GM13977 (cell line): ENCODE results near the gene GADD45GIP1.
"Not testable (repeated sequence)": the region's sequence is repeated elsewhere in the genome, so short reads cannot be mapped to it uniquely, and the experiment has no call there.

ENCODE experiments used
- DNase-seq: peaks from one replicate; pipeline ENCODE4 v3.0.0; 2012; ENCODE audit warnings: low spot score
- CTCF ChIP-seq: IDR thresholded peaks from 2 replicates; pipeline ENCODE4 v1.5.1; 2012; ENCODE audit warnings: mild to moderate bottlenecking, control low read depth; ENCODE audit not compliant: insufficient read depth; ENCODE audit errors: extremely low read depth, missing control alignments
- in situ Hi-C: fragments of 300-500 bp; cut with MboI; formaldehyde crosslinking; loops from one replicate; pipeline ENCODE4 v1.12.0; 2022; ENCODE audit warnings: low sequenced_read_pairs, low pct_unique_long_range_greater_than_20kb, mixed read lengths, inconsistent platforms; ENCODE audit not compliant: unreplicated experiment

The GADD45GIP1 gene

DNA sequence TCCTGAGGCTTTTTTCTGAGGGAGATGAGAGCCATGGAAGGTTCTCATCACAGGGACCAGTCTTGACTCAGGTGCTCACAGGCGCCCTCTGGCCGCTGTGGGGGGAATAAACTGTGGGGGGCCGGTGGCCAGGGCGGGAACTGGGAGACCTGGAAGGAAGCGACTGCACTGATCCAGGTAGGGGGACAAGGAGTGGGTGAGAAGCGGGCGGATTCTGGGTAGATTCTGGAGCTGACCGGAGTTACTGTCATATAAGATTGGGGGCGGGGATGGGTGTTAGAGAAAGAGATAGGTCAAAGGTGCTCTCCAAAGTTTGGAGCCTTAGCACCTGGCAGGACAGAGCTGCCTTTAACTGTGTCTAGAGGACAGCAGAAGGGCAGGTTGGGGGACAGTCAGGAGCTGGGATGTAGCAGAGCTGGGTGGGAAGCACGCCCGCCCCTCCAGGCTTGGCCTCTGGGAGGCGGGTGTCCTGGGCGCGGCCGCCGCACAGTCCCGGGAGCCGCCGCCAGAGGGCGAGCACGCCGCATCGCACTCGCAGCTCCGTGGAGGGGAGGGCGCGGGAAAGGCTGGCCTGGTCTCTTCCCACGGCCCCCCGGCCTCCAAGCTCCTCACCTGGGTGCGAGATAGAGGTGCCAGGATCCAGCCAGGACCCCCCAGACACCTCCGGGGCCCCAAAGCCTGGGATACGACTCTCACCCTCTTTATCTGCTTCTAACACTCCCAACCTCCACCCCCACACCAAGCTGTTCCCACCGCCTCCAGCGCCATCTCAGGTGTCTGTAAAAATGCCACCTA lies 8.2 kb upstream of the GADD45GIP1 start:
- in situ Hi-C loops: no loop called here
- DNase-seq: peak; percentile 87
- TF ChIP-seq CTCF: peak; percentile 99

DNA sequence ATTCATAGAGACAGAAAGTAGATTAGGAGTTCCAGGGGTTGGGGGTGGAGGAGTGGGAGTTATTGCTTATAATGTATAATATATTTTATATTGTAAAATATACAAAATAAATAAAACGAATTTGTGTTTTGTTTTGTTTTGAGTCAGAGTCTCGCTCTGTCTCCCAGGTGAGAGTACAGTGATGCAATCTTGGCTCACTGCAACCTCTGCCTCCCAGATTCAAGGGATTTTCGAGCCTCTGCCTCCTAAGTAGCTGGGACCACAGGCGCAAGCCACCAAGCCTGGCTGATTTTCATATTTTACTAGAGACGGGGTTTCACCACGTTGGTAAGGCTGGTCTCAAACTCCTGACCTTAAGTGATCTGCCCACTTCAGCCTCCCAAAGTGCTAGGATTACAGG lies 2.5 kb upstream of the GADD45GIP1 start:
- no peak for DNase-seq
- in situ Hi-C loops: no loop called here
- TF ChIP-seq CTCF: no peak

GRCh38 chr19:12957389-12957952 lies 448 bp upstream of the GADD45GIP1 start:
- in situ Hi-C loops, DNase-seq: not testable (repeated sequence)

DNA sequence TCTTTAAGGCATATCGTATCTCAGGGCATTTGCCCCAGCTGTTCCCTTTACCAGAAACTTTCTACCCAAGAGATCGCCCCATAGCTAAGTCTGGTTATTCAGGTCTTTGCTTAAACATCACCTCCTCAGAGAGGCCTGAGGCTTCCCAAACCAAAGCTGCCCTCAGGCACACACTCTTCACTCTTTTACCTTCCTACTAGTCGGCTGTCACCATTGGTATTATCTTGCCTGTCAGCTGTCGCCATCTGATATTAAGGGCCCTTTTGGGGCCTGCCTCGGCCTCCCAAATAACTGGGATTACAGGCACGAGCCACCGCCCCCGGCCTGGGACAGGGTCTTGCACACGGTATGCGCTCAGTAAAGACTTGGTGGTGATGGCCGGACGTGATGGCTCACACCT lies 1.0 kb downstream of the GADD45GIP1 start:
- DNase-seq: no peak
- in situ Hi-C loops: no loop called here
- TF ChIP-seq CTCF: no peak

- DNase-seq, in situ Hi-C loops: not testable (repeated sequence)
Measured at GRCh38 chr19:12955575-12955974, 1.4 kb downstream of the GADD45GIP1 start.

DNA sequence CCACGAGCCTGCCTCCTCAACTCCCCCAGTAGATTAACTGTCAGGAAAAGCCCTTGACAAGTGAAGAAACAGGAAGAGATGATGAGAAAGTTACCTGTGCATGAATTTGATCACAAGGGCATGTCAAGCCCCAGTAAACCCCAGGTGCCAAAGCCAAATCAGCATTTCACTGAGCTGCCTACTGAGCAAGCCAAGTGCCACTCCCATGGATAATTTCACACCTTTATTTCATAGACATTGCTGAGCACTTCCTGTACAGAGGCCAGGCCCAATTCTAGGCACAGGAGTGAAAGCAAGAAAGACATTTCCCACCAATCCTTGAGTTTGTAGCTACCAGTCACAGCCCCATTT lies 2.4 kb downstream of the GADD45GIP1 start:
- in situ Hi-C loops: no loop called here
- no peak for TF ChIP-seq CTCF
- DNase-seq: no peak

DNA sequence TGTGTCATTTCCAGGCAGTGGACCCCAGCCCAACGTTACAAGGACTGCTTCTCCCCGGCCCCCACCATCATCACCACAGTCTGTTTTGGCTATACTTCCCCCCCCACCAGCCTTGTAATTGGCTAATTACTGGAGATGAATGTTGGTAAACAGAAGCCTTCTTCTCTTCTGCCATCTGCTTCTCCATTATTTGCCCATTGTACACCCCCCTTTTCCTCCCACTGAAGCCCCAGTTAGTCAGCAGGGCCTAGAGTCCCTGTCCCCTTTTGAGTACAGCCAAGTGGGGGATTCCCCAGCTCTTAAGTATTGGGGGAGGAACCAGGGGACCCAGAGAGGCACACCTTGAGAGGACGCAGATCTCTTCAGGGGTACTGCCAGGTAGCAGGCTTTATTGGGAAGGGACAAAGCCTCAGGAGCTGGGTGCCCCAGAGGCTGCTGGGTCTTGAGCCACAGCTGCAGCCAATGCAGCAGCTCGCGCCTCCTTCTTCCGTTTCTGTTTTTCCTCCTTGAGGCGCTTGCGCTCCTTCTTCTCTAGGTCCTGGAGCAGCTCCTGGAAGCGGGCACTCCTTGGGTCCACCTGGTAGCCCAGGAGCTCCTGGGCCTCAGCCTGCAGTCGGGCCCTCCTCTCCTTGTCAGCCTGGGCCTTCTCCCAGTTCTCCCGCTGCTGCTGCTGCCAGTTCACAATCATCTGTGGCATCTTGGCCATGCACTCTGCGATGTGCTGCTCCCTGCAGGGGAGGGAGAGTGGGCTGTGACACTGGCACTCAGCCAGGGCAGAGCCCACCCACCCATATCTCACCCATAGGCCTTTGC lies 3.0 kb downstream of the GADD45GIP1 start:
- in situ Hi-C loops: no loop called here
- no peak for DNase-seq
- TF ChIP-seq CTCF: no peak
